WERI-Rb-1 (cell line): ENCODE measurements around the gene KIAA1217.

ENCODE experiments used
- DNase-seq: peaks from one replicate; pipeline ENCODE4 v3.0.0-alpha.2; 2020
- H3K27ac ChIP-seq: fragments of 250-450 bp; sonication (Bioruptor Pico); 2 replicates; pipeline ENCODE4 v1.5.1; 2020; ENCODE audit warnings: mild to moderate bottlenecking, moderate library complexity
- H3K27me3 ChIP-seq: fragments of 250-450 bp; sonication (Bioruptor Pico); 2 replicates; pipeline ENCODE4 v1.5.1; 2021; ENCODE audit warnings: mild to moderate bottlenecking, low read depth, moderate library complexity; ENCODE audit not compliant: insufficient read depth, severe bottlenecking
- H3K36me3 ChIP-seq: fragments of 250-450 bp; sonication (Bioruptor Pico); 2 replicates; pipeline ENCODE4 v1.5.1; 2020; ENCODE audit warnings: mild to moderate bottlenecking, moderate library complexity
- H3K4me3 ChIP-seq: 2 replicates; pipeline ENCODE4 v1.5.1; 2011; ENCODE audit warnings: low read depth, mild to moderate bottlenecking, control low read depth, low read length
- H3K9me3 ChIP-seq: fragments of 250-450 bp; sonication (Bioruptor Pico); 2 replicates; pipeline ENCODE4 v1.5.1; 2021; ENCODE audit warnings: mild to moderate bottlenecking, moderate library complexity; ENCODE audit not compliant: severe bottlenecking
- TF ChIP-seq, protein P1 (sequence below): IDR thresholded peaks from 2 replicates; pipeline ENCODE4 v1.5.1; 2011; ENCODE audit warnings: low read depth, mild to moderate bottlenecking, control low read depth, inconsistent platforms, low read length

Gene KIAA1217

GRCh38 chr10:24193330-24193729 is 15.6 kb upstream of the KIAA1217 start:
- Histone ChIP-seq H3K9me3 (no peaks in the 10 kb centered on the region), H3K4me3 (no peak overlapping the region), H3K36me3 (no peaks in the 10 kb centered on the region), H3K27me3 (no peaks in the 10 kb centered on the region), H3K27ac (no peak overlapping the region)
- TF ChIP-seq, protein P1, sequence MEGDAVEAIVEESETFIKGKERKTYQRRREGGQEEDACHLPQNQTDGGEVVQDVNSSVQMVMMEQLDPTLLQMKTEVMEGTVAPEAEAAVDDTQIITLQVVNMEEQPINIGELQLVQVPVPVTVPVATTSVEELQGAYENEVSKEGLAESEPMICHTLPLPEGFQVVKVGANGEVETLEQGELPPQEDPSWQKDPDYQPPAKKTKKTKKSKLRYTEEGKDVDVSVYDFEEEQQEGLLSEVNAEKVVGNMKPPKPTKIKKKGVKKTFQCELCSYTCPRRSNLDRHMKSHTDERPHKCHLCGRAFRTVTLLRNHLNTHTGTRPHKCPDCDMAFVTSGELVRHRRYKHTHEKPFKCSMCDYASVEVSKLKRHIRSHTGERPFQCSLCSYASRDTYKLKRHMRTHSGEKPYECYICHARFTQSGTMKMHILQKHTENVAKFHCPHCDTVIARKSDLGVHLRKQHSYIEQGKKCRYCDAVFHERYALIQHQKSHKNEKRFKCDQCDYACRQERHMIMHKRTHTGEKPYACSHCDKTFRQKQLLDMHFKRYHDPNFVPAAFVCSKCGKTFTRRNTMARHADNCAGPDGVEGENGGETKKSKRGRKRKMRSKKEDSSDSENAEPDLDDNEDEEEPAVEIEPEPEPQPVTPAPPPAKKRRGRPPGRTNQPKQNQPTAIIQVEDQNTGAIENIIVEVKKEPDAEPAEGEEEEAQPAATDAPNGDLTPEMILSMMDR: no peak
- no peak for DNase-seq

- H3K36me3 ChIP-seq: no peaks in the 10 kb centered on the region
- no peaks in the 10 kb centered on the region for H3K27me3 ChIP-seq
- H3K4me3 ChIP-seq: no peak overlapping the region
- TF ChIP-seq, protein P1: no peak
- no peaks in the 10 kb centered on the region for H3K9me3 ChIP-seq
- DNase-seq: no peak
- no peak overlapping the region for H3K27ac ChIP-seq
Observed at GRCh38 chr10:24197263-24197662, 11.7 kb upstream of the KIAA1217 start.

- Histone ChIP-seq H3K27me3 (no peaks in the 10 kb centered on the region), H3K9me3 (no peaks in the 10 kb centered on the region), H3K4me3 (no peak overlapping the region), H3K27ac (no peak overlapping the region), H3K36me3 (no peaks in the 10 kb centered on the region)
- TF ChIP-seq, protein P1: no peak
- no peak for DNase-seq
Observed at GRCh38 chr10:24201503-24202180, 7.3 kb upstream of the KIAA1217 start.

DNA sequence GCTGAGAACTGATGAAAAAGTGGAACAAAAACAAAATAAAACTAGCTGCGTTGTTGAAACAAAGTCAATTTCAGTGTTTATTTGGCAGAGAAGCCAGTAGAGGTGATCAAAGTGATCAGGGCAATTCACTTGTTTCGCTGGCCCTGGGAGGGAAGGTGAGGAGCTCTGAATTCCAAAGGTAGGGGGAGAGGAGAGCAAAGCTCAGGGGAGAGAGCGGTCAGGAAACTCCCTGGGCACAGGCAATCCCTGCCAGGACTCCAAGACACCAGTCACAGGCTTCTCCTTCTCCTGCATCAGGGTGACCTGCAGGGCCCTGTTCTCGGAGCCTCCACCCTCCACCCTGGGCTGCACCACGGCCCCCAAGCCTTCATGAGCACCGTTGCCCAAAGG is 6.8 kb upstream of the KIAA1217 start:
- no peak for DNase-seq
- Histone ChIP-seq H3K9me3 (no peaks in the 10 kb centered on the region), H3K36me3 (no peaks in the 10 kb centered on the region), H3K27me3 (no peaks in the 10 kb centered on the region), H3K27ac (no peak overlapping the region), H3K4me3 (no peak overlapping the region)
- TF ChIP-seq, protein P1: no peak

- TF ChIP-seq, protein P1: no peak
- Histone ChIP-seq H3K36me3 (no peaks in the 10 kb centered on the region), H3K27me3 (no peaks in the 10 kb centered on the region), H3K4me3 (no peak overlapping the region), H3K27ac (no peak overlapping the region), H3K9me3 (no peaks in the 10 kb centered on the region)
- no peak for DNase-seq
Observed at GRCh38 chr10:24205821-24206220, 3.1 kb upstream of the KIAA1217 start.

DNA sequence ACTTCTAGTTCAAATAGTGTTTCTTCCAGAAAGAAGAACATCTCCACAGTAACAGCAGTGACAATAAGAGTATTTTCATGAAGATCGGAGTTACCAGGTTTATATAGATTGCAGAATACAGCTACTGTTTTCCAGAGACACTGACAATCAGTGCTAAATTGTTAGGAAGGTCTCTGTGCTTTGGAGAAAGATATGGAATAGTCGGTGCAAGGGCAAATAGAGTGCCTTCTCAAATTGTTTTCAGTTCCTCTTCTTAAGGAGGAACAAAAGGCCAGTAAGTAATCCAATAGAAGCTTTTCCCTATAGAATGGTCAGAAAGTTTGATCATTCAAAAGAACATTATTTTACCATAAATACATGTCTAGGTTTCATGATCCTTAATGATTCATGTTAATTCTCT is 2.6 kb upstream of the KIAA1217 start:
- TF ChIP-seq, protein P1: no peak
- Histone ChIP-seq H3K9me3 (no peaks in the 10 kb centered on the region), H3K27me3 (no peaks in the 10 kb centered on the region), H3K27ac (no peak overlapping the region), H3K36me3 (no peaks in the 10 kb centered on the region), H3K4me3 (no peak overlapping the region)
- DNase-seq: no peak
